CD4-positive, alpha-beta T cell treated with Interleukin-21 for 1 hour (primary cell): ENCODE measurements around the gene PPP2R2D.

ENCODE experiments used
- DNase-seq: peaks from one replicate; pipeline ENCODE4 v3.0.0-alpha.2; 2020

PPP2R2D gene

GRCh38 chr10:132003282-132003924 is 102.6 kb downstream of the PPP2R2D start:
- no peak for DNase-seq

- no peak for DNase-seq
Observed at GRCh38 chr10:132004052-132004451, 103.2 kb downstream of the PPP2R2D start.

DNA sequence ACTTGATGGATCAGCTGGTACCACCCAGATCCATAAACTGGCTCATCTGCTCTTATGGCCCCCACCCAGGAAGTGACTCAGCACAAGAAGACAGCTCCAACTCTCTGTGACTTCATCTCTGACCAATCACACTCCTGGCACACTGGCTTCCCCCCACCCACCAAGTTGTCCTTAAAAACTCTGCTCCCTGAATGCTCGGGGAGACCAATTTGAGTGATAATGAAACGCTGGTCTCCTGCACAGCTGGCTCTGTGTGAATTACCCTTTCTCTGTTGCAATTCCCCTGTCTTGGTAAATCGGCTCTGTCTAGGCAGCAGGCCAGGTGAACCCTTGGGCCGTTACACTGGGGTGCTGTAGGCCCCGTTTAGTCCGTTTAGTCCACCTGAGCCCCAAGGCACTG is 104.3 kb downstream of the PPP2R2D start:
- DNase-seq = no peak

GRCh38 chr10:132006966-132007365 is 106.2 kb downstream of the PPP2R2D start:
- DNase-seq = no peak

DNA sequence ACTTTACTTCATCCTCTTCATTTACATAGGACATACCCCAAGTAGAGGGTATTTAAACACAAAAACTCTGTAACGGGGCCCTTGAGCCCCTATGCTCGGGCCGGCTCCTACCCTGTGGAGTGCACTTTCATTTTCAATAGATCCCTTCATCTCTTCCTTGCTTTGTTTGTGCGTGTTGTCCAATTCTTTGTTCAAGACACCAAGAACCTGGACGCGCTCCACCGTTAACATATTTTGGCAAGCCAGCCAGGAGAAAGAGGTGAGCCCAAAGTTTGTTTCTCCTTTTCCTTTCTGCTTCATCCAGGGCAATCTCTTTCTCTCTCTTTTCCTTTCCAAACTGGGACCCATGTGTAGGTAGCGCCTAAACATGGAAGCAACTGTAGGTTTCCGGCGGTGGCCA is 106.9 kb downstream of the PPP2R2D start:
- no peak for DNase-seq
